Cardiac muscle cell (in vitro differentiated cells and primary cell): Measurements from ENCODE around the gene SPTB. TPM values are rescaled to one million over a fixed set of nuclear protein-coding genes. Genes with fewer than 3 reads are reported as not detected.

Experiments
- DNase-seq, 2 donors: peaks; one replicate each; pipeline versions ENCODE4 v3.0.0 to v3.0.0-alpha.2; 2010 to 2017; ENCODE audit warnings: low read depth in 1 of 2, low spot score in 1 of 2
- H3K27ac ChIP-seq: fragments of 200-600 bp; sonication (generic); 2 replicates; pipeline ENCODE4 v1.5.1; 2016
- H3K27me3 ChIP-seq: fragments of 200-600 bp; sonication (generic); 2 replicates; pipeline ENCODE4 v1.6.0; 2016; ENCODE audit warnings: control low read depth
- H3K36me3 ChIP-seq: fragments of 200-600 bp; sonication (generic); 2 replicates; pipeline ENCODE4 v1.5.1; 2016; ENCODE audit warnings: control low read depth
- H3K4me1 ChIP-seq: fragments of 200-600 bp; sonication (generic); 2 replicates; pipeline ENCODE4 v1.8.1; 2017; ENCODE audit warnings: low read depth, mild to moderate bottlenecking, mixed run types
- H3K4me3 ChIP-seq: fragments of 200-600 bp; sonication (generic); 2 replicates; pipeline ENCODE4 v1.5.1; 2016; ENCODE audit warnings: mild to moderate bottlenecking
- H3K9me3 ChIP-seq: fragments of 200-600 bp; sonication (generic); 2 replicates; pipeline ENCODE4 v1.5.1; 2017; ENCODE audit warnings: low read depth, mild to moderate bottlenecking, control low read depth
- CTCF ChIP-seq: IDR thresholded peaks from 2 replicates; pipeline ENCODE4 v1.5.1; 2012; ENCODE audit warnings: low read depth, mild to moderate bottlenecking, low read length
- polyA plus RNA-seq: library from polyadenylated mRNA; unstranded; fragments of >200 nt; fragmentation: Nextera tagmentation; extraction: Ambion mirVana; gene quantifications from 2 replicates; pipeline ENCODE4 v1.2.1, GENCODE V29; 2016
- total RNA-seq: library from RNA; depleted of rRNA; stranded (reverse); fragments of >200 nt; gene quantifications from 2 replicates; pipeline ENCODE4 v1.2.3, GENCODE V29; 2016

SPTB gene
- total and polyA plus RNA-seq, 2 experiments from 2014 or later, result 9.2 to 9.9 TPM

- Histone ChIP-seq H3K4me3 (no peak overlapping the region), H3K4me1 (no peaks in the 10 kb centered on the region), H3K9me3 (no peaks in the 10 kb centered on the region), H3K36me3 (no peaks in the 10 kb centered on the region), H3K27ac (no peak overlapping the region), H3K27me3 (no peaks in the 10 kb centered on the region)
- DNase-seq, result no peak
- no peak for TF ChIP-seq CTCF
Measured at GRCh38 chr14:64787619-64788018, 92.1 kb downstream of the SPTB start.

- H3K36me3 ChIP-seq, result no peaks in the 10 kb centered on the region
- H3K4me3 ChIP-seq, result no peak overlapping the region
- no peaks in the 10 kb centered on the region for H3K4me1 ChIP-seq
- no peak overlapping the region for H3K27ac ChIP-seq
- no peaks in the 10 kb centered on the region for H3K27me3 ChIP-seq
- TF ChIP-seq CTCF, result no peak
- no peaks in the 10 kb centered on the region for H3K9me3 ChIP-seq
- peak in 1 of 2 donors; percentile 61 for DNase-seq
Measured at GRCh38 chr14:64786296-64787149, 93.2 kb downstream of the SPTB start.

- TF ChIP-seq CTCF, result no peak
Measured at GRCh38 chr14:64784006-64784405, 95.7 kb downstream of the SPTB start.

DNA sequence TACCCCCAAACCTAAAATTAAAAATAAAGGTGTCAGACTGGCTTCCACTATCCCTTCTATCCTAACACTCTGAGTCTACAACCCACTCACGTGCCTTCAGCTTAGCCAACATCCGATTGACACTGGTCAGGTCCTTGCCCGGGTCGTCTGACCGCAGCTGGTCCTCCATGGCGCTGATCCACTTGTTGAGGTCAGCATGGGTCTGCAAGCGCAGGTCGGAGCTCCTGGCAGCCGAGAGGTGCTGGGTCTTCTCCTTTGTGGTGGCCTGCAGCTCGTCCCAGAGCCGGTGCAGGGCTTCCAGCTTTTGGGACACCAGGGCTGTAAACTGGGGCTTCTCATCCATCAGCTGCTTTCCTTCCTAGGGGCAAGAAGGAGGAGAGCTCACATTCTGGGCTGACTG, 97.5 kb downstream of the SPTB start:
- H3K27ac ChIP-seq, result no peak overlapping the region
- no peaks in the 10 kb centered on the region for H3K27me3 ChIP-seq
- no peak for TF ChIP-seq CTCF
- no peaks in the 10 kb centered on the region for H3K36me3 ChIP-seq
- no peak for DNase-seq
- H3K4me1 ChIP-seq, result peaks cover 11% of the 10 kb centered on the region
- H3K9me3 ChIP-seq, result no peaks in the 10 kb centered on the region
- H3K4me3 ChIP-seq, result no peak overlapping the region

More at GRCh38 chr14:64784006-64784405, 95.7 kb downstream of the SPTB start:
- H3K4me3 ChIP-seq, result no peak overlapping the region
- no peak overlapping the region for H3K27ac ChIP-seq
- no peaks in the 10 kb centered on the region for H3K9me3 ChIP-seq
- H3K36me3 ChIP-seq, result no peaks in the 10 kb centered on the region
- no peak for DNase-seq
- no peaks in the 10 kb centered on the region for H3K4me1 ChIP-seq
- no peaks in the 10 kb centered on the region for H3K27me3 ChIP-seq

GRCh38 chr14:64779472-64779871, 100.2 kb downstream of the SPTB start:
- no peaks in the 10 kb centered on the region for H3K27me3 ChIP-seq
- no peak overlapping the region for H3K27ac ChIP-seq
- no peak overlapping the region for H3K4me3 ChIP-seq
- H3K9me3 ChIP-seq, result no peaks in the 10 kb centered on the region
- TF ChIP-seq CTCF, result no peak
- H3K4me1 ChIP-seq, result peaks cover 15% of the 10 kb centered on the region
- no peaks in the 10 kb centered on the region for H3K36me3 ChIP-seq
- DNase-seq, result no peak
